DMS53 treated with DMSO at 0.1 percent for 48 hours (cell line): ENCODE data around the gene NPTXR.

Experiments used
- DNase-seq: peaks from one replicate; lab custom pipeline; 2025; ENCODE audit not compliant: unreplicated experiment; lab: John Stamatoyannopoulos, UW

The NPTXR gene

DNA sequence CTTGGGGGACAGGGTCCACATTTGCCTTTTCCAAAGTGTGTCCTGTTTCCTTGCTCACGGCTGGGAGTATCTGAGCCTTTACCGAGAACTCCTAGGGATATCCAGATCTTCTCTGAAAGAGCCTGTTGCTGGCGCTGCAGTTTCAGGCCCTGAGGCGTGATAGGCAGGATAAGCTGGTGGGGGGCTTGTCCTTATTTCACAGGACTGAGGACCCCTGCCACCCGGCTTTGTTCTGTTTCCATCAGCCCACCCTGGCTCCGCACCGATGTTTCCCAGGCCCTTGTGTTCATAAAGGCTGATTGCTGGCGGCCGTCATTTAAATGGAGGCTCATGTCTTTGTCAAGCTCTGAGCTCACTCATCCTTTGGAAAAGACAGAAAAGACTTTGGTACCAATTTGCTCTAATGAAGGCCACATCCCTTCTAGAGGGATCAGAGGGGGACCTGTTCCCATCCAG lies 9.4 kb upstream of the NPTXR start:
- no peak for DNase-seq

DNA sequence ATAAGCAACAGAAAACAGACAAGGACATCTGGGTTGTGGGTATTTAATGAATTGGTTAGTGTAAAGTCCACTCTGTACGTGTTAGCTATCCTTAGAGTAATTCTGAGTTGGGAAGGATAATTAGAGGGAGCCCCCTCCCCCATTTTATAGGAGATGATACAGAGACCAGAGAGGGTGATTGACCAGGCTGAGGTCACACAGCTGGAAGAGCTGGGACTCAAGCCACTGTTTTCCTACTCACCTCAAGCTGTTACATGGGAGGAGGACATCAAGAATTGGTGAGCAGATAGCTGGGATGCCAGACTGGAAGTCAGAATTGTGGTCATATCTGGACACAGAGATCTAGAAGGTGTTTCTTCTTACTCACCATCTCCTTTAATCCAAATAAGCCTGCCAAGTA lies 8.7 kb upstream of the NPTXR start:
- DNase-seq: no peak

DNA sequence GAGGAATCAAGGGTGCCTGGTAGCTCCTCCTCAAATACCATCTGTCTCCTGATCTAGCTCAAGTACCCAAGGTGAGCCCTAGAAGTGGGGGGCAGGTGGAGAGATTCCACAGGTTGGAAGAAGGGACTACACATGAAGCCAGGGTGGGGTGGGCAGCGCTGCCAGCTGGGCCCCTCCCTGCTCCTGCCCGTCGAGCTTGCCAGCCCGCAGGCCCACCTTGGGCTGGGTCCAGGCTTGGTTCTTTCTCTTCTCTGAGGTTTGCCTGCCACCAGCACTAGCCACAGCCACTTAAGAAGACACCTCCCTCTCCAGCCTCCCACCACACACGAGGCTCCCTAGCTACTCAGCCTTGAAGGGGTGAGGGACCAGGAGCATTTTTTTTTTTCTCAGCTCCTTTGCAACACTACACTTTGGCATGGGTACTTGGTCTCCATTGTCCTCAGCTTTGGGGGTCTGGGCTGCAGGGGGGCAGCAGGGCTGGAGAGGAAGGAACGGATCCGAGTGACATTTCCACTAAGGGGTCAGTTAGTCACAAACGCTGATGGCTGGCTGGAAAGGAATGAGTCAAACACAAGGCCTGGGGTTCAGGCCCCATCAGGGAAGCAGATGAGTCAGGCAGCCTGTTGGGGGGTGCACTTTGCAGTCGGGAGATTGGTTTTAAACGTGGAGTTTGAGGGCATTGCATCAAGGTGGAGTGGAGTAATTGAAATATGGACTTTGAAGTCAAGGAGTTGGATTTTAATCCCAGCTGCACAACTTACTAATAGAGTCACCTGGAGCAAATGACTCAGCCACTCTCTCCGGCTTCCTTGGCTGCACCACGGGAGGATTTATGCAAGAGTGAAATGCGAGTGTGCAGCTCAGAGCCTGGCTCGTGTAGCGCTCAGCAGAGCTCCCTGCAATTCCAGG lies 7.4 kb upstream of the NPTXR start:
- no peak for DNase-seq

DNA sequence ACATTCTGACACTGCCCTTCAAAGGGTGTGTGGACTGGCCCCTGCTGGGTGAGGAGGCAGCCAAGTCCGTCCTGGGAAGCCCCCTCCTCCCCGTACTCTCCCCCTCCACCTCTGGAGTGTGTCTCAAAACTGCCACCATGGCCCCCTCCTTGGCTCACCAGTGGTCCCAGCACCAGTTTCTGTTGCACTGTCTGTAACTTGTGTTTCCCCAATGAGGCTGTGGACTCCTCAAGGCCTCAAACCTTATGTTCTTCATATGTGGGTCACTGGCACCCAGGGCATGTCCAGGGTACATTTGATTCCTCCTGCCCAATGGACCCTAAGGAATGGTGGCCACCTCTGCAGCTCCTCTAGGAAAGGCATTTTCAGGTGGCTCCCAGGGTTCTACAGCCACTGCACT lies 6.6 kb upstream of the NPTXR start:
- DNase-seq: no peak

DNA sequence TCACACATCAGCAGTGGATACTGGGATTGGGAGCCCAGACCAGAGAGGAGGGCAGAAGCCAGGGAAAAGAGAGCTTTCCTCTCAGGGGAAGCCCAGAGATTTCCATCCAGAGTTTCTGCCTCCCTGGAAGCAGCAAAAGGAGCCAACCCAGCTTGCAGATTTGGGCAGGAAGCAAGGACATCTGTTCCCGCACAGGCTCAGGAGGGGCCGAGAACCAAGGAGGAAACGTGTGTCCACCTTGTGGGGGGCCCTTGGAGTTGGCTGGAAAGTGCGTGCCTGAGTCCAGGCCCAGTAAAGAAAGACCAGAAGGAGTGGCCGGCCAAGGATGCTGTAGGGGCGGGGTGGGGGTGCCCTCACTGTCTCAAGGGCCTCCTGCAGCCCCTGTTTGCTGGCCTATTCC lies 6.0 kb upstream of the NPTXR start:
- no peak for DNase-seq

DNA sequence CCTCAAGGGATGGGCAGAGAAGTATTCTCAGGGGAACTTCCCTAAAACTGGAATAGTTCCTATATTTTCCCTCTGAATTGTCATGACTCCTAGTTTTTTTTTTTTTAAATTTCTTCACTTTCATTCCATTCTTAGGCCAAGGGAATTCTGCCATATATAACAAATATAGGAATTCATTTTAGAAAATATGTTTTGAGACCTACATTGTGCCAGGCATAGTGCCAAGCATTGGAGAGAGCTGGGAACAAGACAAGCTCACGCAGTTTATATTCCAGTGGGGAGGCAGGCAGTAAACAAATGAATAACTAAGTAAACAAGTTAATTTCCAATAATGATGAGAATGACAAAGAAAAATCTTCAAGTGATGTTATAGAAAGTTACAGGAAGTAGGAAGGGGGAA lies 2.6 kb upstream of the NPTXR start:
- DNase-seq: no peak

DNA sequence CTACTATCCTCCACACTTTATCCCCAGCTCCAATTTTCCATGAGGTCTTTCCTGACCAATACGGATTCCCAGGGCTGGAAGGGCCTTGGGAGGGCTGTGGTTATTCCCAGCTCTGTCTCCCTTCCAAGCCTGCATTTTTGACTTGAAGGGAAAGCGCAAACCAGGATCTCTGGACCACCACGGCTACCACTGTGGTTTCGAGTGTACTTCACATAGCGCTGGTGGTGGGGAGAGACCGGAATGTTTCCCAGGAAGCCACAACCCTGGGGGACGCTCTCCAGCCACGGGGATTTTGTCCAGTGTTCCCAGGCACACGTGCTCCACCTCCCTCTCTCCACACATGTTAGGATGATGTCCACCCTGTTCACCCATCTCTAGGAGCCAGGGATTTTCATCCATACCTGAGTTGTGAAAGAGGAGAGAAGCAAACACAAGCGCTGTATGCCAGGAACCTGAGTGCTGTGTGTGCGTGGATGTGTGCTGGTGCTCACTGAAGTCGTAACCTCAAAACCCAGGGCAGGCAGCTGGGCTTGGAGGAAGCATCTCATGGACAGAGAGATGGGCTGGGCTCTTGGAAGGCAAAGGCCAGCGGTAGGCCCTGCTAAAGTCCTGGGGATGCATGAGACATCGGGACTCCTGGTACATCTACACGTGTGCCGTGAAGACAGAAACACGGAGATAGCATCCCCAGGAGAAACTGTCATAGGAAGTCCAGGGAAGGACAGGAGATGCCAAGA lies 1.3 kb upstream of the NPTXR start:
- DNase-seq: no peak

DNA sequence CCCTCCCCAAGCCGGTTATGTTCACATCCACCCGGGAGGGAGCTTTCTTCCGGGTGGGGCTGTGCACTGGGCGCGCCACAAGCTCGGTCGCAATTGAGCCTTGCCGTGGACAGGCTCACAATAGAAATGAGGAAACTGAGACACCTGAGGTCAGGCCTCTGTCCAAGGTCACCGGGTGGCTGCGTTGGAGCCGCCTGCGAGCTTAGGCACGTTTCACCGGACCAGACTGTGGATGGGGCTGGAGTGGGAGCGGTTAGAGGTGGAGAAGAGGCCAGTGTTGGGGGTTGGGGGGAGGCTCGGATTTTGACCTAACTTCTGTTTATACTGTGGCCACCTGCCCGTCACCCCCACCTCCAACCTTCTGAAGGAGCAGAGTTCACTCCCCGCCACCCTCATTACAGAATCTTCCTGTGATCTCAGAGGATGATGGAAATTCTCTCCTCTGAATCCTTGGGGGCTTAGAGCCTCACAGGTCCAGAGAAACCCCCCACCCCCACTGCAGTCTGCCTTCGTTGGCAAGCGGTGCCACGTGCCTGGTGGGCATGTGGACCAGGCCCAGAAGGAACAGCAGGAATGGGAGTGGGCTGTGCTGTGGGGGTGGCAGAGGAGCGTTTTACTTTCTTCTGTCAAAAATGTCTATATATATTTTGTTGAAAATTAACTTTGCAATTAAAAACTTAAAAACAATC lies 631 bp upstream of the NPTXR start:
- no peak for DNase-seq

DNA sequence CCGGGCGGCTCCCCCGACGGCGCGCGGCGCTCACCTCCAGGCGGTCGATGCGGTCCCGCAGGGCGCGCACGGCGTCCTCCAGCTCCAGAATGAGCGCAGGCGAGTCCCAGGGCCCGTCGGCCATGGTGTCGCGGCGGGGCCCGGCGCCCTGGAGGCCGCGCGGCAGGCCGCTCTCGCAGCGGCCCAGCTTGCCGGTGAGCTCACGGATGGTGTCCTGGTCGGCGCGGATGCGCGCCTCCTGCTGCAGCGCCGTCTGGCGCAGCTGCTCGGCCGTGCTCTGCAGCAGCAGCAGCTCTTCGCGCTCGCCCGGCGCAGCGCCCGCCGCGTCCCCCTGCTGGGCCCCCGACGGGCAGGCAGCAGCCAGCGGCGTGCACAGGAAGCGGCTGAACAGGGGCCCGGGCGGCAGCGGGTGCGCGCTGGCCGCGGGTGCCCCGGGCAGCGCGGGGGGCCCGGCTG lies 599 bp downstream of the NPTXR start:
- DNase-seq: peak; percentile 31

DNA sequence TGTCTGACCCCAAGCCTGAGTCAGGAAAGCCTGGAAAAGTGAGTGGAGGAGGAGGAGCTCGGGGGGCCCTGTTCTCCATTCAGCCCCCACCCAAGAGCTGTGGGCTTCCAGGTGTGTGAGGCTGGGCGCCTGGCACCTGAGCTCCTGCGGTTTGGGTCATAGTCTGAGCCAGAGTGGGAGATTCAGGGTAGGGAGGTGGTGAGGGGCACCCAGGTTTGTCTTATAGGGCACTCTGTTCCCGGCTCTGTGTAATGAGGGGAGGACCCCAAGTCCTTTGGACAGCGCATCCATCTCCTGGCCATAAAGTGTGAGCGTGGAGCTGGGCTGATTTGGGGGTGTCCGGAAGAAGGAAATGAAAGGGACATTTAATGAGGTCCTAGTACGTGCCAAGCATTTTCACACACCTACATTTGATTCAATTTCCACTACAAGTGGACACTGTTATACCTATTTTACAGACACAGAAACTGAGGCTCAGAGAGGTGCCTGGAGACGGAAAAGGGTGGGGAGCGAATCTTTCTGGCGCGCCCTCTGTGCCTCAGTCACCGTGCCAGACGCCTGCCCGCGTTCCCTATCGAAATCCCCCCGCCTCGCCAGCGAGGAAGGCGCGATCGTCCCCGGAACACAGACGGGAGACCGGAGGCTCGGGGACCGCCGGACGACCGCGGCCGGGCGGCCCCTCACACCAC lies 1.2 kb downstream of the NPTXR start:
- DNase-seq: no peak

DNA sequence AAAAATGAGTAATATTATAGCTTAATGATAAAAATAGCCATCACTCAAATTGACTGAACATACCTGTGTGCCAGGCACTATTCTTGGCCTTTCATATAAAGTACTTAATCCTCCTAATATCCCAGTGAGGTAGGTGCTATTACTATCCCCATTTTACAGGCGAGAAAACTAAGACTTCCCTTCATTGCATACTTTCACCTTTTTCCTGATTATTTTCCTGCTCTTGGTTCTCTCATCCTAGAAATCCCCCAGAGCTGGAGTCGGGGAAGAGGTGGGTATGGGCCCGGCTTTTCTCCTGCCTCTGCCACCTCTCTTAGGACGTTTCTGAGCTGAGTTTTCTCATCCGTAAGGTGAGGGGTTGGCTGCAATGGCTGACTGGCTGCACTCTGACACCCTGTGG lies 2.2 kb downstream of the NPTXR start:
- no peak for DNase-seq

DNA sequence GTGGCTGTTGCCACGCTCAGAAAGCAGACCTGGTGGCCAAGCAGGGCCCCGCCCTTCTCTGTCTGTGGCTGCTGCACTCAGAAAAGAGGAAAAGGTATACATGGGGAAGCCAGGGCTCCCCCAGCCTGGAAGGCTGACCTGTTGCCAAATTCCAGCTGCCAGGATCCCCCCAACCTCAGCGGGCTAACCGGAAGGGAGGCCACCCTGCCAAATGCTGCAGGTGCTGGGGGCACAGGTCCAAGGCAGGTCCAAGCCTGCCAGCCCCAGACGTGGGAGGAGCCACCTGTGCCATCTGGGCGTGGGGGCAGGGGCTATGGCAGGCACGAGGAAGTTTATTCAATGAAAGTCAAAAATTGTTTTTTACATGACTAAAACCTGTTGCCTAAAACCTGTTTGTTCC lies 2.6 kb downstream of the NPTXR start:
- no peak for DNase-seq

DNA sequence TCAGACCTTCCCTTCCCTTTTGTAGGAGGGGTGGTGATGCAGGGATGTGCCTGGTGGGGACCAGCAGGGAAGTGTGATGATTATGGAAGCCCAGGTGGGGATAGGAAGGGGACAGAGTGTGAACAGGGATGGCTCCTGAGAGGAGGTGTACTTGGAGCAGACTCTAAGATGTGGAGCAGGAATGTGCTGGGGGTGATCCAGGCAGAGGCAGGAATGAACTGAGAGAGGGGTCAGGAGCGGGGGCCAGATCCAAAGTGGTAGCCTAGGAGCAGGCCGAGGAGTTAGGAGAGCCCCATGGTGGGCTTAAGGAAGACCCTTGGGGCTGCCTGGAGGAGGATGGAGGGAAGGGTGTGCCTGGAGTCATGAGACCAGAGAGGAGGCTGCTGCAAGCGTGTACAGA lies 3.7 kb downstream of the NPTXR start:
- no peak for DNase-seq

DNA sequence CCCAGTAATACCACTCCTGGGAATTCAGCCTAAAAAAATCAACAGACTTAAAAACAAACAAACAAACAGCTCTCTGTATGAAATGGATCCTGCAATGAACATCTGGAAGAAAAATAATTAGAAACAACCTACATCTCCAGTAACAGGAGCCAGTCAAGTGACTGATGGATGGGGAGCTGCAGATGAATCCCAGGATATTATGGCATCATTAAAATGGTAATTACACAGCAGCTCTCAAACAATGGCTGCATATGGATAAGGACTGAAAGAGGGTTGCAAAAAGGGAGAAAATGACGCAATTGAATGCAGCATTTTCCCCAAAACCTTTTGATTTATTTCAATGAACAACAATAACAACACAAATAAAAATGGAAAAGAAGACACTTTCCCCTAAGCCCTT lies 4.1 kb downstream of the NPTXR start:
- no peak for DNase-seq

DNA sequence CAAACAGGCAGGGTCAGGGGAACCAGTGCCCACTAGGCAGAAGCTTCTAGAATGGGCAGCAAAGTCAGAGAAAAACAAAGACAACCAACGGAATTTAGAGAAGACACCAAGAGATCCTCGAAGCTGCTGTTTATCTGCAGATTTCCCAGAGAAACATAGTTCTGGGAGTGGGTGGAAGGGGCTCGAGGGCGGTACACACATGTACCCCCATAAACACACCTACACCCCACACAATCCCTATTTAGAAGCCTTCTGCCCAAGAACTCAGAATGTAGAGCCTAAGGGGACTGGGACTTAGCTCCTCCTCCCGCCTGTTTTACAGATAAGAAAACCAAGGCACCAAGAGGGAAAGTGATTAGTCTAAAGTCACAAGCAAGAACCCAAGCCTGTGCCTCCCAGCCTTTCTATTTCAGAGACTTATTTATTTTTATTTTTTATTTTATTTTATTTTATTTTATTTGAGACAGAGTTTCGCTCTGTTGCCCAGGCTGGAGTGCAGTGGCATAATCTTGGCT lies 6.4 kb downstream of the NPTXR start:
- DNase-seq: no peak

DNA sequence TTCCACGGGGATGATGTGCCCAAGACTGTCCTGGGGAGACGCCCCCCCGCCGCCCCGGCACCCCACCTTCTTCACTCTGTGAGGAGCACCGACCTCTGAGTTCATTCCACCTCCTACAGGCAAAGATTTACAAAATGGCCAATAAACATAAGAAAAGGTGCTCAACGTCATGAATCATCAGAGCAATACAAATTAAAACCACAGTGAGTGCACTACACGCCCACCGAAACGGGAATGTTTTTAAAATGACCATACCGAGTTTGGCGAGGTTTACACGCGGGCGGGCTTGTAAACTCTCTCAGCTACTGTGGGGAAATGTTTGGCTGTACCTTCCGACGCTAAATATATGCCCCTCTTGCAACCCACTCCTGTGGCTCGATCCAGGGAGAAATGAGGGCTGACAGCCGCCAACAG lies 7.9 kb downstream of the NPTXR start:
- no peak for DNase-seq

DNA sequence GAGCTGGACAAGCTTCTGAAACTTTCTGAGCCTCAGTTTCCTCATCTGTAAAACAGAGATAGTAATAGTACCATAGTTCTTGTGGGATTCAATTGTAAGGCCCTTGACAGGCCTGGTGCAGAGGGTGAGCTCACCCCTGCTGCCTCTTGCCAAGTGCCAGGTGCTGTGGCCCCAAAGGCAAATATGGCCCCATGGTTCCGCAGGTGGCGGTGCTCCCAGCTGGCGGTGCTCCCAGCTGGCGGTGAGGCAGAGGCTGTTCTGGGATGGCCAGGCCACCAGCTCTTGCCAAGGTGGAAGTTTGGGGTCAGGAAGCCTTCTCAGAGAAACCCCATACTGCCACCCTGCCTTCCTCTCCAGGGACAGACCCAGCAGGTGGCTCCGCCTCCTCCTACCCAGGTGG lies 8.8 kb downstream of the NPTXR start:
- no peak for DNase-seq

DNA sequence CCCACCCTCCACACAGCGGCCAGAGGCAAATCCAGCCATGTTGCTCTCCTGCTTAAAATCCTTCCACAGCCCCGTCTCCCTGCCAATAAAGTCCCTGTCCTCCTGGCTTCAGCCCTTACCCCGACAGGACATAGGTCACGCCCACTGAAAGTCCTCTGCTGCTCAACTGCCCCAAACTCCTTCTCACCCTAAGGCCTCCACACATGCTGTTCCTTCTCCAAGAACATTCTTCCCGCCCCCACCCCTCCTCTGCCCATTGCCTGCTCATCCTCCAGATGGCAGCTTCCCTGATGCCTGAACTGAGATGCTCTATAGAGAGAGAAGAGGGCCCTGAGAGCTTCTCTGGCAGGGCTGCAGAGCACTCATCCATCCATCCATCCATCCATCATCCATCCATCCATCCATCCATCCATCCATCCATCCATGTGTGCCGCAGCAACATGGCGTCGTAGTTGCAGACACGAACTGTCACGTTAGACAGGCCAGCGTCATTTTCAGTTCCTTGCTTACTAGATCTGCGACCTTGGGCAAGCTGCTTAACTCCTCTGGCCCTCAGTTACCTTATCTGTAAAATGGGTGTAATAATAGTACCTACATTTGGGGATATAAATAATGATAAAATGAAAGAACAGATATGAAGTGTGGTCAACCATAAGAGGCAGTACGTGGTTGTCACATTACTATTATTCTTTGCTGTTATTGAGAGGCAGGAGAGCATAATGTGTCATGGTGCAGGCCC lies 9.4 kb downstream of the NPTXR start:
- DNase-seq: no peak

DNA sequence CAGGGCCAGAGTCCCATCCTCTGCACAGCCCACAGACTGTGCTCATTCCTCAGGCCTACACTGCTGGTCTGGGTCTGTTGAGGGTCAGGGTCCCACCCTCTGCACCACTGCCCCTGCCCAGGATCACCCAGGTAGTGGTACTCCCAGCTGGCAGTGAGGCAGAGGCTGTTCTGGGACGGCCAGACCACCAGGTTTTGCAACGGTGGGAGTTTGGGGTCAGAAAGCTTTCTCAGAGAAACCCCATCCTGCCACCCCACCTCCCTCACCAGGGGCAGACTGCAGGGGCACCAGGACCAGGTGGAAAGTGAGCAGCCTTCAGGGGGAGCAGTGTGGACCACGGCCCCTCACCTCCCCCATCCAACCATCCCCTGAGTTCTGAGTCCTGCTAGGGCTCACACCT lies 10.8 kb downstream of the NPTXR start:
- DNase-seq: no peak
